ENCODE measurements around the gene AP2S1. TPM values are rescaled to one million over a fixed set of nuclear protein-coding genes. Genes with fewer than 3 reads are reported as not detected.

Gene AP2S1
- total and polyA plus RNA-seq, 2 of the 8 experiments (the other 6 are each of a cell fraction or from before 2014, with no cell fraction given), result 195 to 211 TPM

DNA sequence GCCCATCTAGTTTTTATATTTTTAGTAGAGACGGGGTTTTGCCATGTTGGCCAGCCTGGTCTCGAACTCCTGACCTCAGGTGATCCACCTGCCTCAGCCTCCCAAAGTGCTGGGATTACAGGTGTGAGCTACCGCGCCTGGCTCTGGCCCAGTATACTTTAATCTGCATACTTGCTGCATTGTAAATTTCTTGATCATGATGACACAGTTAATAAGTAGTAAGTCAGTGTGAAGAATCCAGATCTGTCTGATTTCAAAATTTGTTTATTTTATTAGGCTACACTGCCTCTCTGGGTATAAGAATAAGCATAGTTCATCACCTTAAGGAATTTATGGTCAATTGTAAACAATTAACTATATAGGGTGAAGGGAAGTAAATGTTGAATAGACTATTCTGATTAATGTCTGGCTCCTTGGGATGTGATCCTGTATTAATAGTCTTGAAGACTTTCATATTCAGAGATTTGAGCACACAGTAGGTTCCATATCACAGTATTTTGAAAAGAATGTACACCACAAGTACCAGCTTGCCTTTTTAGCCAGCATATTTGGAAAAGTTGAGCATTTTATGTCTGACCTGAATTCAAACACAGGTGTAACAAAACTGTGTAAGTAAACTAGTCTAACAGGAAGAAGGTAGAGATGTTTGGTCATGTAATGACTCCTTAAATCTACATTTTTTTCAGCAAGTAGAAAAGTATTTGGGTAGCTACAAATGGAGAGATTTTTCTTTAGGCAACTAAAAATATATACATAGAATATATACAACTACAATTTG, 17.6 kb upstream of the AP2S1 start:
- no peak overlapping the region for H2BK15ac ChIP-seq (ENCODE audit: low read length)
- H2BK20ac ChIP-seq (ENCODE audit: low read length), result no peak overlapping the region
- H3K4me3 ChIP-seq (ENCODE audit: extremely low read depth in 1 of 4, insufficient read depth in 2 of 4, low read depth in 3 of 4, low read length in 4 of 4), result no peak overlapping the region
- no peaks in the 10 kb centered on the region for H3K9me3 ChIP-seq (ENCODE audit: insufficient read depth in 2 of 2, low read depth in 1 of 2, low read length in 1 of 2)
- H3K56ac ChIP-seq (replicated peaks; ENCODE audit: insufficient read length, low read depth, low read length), result no peak overlapping the region
- no peaks in the 10 kb centered on the region; a peak in 1 of 8 replicates for H3K36me3 ChIP-seq (ENCODE audit: control insufficient read depth in 2 of 4, insufficient read depth in 4 of 4, low read length in 3 of 4)
- peaks cover 7% of the 10 kb centered on the region for H3K79me1 ChIP-seq (ENCODE audit: low read depth, low read length)
- no peak overlapping the region for H3K27ac ChIP-seq (ENCODE audit: low read depth, low read length)
- H2AFZ ChIP-seq (ENCODE audit: low read length), result no peak overlapping the region
- no peak overlapping the region for H4K91ac ChIP-seq (replicated peaks; ENCODE audit: insufficient read length, low read length)
- peaks cover 3% of the 10 kb centered on the region; the same call in 1 of the 2 replicates for H3K23me2 ChIP-seq (ENCODE audit: low read depth, low read length)
- ChIA-PET POLR2A (ENCODE audit: partially characterized antibody) (interaction anchor here (0.7 to 5.9 kb wide), 8 partner anchors 10 to 243 kb away, joined by 3 to 58 read pairs (median 3); no protein-coding TSS in a partner anchor), CTCF (ENCODE audit: partially characterized antibody) (interaction anchor here (0.6 to 1.6 kb wide), 3 partner anchors 11 to 122 kb away, joined by 3 to 5 read pairs (median 4); no protein-coding TSS in a partner anchor)
- H3K4me1 ChIP-seq (replicated peaks in 1 of 4; ENCODE audit: control insufficient read depth in 3 of 4, insufficient read depth in 4 of 4, low read length in 3 of 4), result peaks cover 2 to 16% (median 7%) of the 10 kb centered on the region in 4 experiments; a peak in 6 of 7 replicates
- H4K5ac ChIP-seq (ENCODE audit: insufficient read length, low read depth, low read length), result no peak overlapping the region
- no peak overlapping the region for H2BK12ac ChIP-seq (ENCODE audit: low read depth, low read length)
- H4K8ac ChIP-seq (ENCODE audit: extremely low read depth, insufficient read depth, low read length), result no peak overlapping the region
- H3K18ac ChIP-seq (ENCODE audit: extremely low read depth, low read length), result no peak overlapping the region
- WGBS, 2 experiments (ENCODE audit: extremely low coverage in 1 of 2, insufficient coverage in 1 of 2, insufficient read length in 1 of 2, insufficient replicate concordance in 2 of 2, low coverage in 1 of 2, low lambda C conversion rate in 2 of 2, missing lambda C conversion rate in 1 of 2), result 99% methylated on average over 4 of the region's 4 CpGs; no CpG with 5 or more reads in 1 of the 2 experiments
- H3K14ac ChIP-seq (ENCODE audit: insufficient read length), result no peak overlapping the region
- DNase-seq (ENCODE audit: low read depth in 1 of 2, low spot score in 2 of 2) (no peak), FAIRE-seq (no peak)
- H2BK5ac ChIP-seq (ENCODE audit: low read depth, low read length), result no peak overlapping the region
- no peak overlapping the region for H2BK120ac ChIP-seq (replicated peaks; ENCODE audit: low read depth, low read length)
- H3K4me2 ChIP-seq (ENCODE audit: insufficient read depth in 1 of 2, low read depth in 2 of 2, low read length in 2 of 2), result no peak overlapping the region
- no peak overlapping the region for H2AK5ac ChIP-seq (ENCODE audit: low read depth, low read length)
- no peak overlapping the region for H3K9ac ChIP-seq (replicated peaks in 1 of 4; ENCODE audit: extremely low read depth in 1 of 4, low read depth in 3 of 4, low read length in 3 of 4)
- peaks cover 40 to 95% of the 10 kb centered on the region in 2 experiments for H3K79me2 ChIP-seq (ENCODE audit: control insufficient read depth in 1 of 2, insufficient read depth in 2 of 2, low read length in 2 of 2)
- H3K27me3 ChIP-seq (replicated peaks in 1 of 4; ENCODE audit: control insufficient read depth in 3 of 4, extremely low read depth in 1 of 4, insufficient read depth in 3 of 4, low read length in 3 of 4), result no peaks in the 10 kb centered on the region
- peaks cover 23 to 28% of the 10 kb centered on the region in 2 experiments for H4K20me1 ChIP-seq (replicated peaks in 1 of 2; ENCODE audit: control insufficient read depth in 1 of 2, insufficient read depth in 2 of 2, low read length in 2 of 2)
- no peak overlapping the region for H3K4ac ChIP-seq (replicated peaks; ENCODE audit: insufficient read length, low read depth, low read length)
- no peak overlapping the region for H3K23ac ChIP-seq (ENCODE audit: insufficient read length)
- TF ChIP-seq, protein P1, sequence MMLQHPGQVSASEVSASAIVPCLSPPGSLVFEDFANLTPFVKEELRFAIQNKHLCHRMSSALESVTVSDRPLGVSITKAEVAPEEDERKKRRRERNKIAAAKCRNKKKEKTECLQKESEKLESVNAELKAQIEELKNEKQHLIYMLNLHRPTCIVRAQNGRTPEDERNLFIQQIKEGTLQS (IDR thresholded peaks at IDR 0.05; ENCODE audit: insufficient read depth, low read depth, low read length), result no peak

All from H1 (cell line).